SK-N-SH (cell line): ENCODE measurements around the gene CDK1. TPM values are rescaled to one million over a fixed set of nuclear protein-coding genes. Genes with fewer than 3 reads are reported as not detected.

Experiments used
- CTCF ChIA-PET: fragments of 300-600, 350-600 bp; formaldehyde crosslinking; extraction: SDS; loops from one replicate; lab custom pipeline; 2021; lab: Yijun Ruan, JAX
- POLR2A ChIA-PET: fragments of 350-600 bp; sonication (Branson Sonifier 250); formaldehyde crosslinking; extraction: SDS; loops from one replicate; lab custom pipeline; 2020; ENCODE audit warnings: antibody characterized with exemption, inconsistent platforms; lab: Yijun Ruan, JAX
- DNase-seq: peaks from one replicate; pipeline ENCODE4 v3.0.0; 2012
- H2AFZ ChIP-seq: fragments of 200-600 bp; sonication (generic); 2 replicates; pipeline ENCODE4 v1.8.1; 2016; ENCODE audit warnings: antibody characterized with exemption, mild to moderate bottlenecking, low read depth
- H3F3A ChIP-seq: fragments of 200-600 bp; sonication (generic); replicated peaks from 2 replicates; pipeline ENCODE3; 2016; ENCODE audit warnings: antibody characterized with exemption, mild to moderate bottlenecking; ENCODE audit not compliant: insufficient read depth
- H3K27ac ChIP-seq, 2 experiments: fragments of 200-500 bp in 1 of 2; fragments of 200-600 bp in 1 of 2; sonication (Bioruptor generic) in 1 of 2; sonication (generic), shearing (Covaris generic) in 1 of 2; 2 replicates each; pipeline versions ENCODE4 v1.5.1 to v1.6.1; 2014 to 2016; ENCODE audit warnings: low read depth in 2 of 2, inconsistent platforms in 1 of 2, low read length in 1 of 2, mild to moderate bottlenecking in 1 of 2, mixed read lengths in 1 of 2
- H3K27me3 ChIP-seq: fragments of 200-600 bp; sonication (generic), shearing (Covaris generic); 2 replicates; pipeline ENCODE4 v1.6.1; 2016; ENCODE audit warnings: mixed run types; ENCODE audit not compliant: insufficient read depth
- H3K36me3 ChIP-seq, 2 experiments: fragments of 200-500 bp in 1 of 2; fragments of 200-600 bp in 1 of 2; sonication (Bioruptor generic) in 1 of 2; sonication (generic) in 1 of 2; replicated peaks in 1 of 2; 2 replicates each; pipeline versions ENCODE3 to v1.5.1; 2014 to 2016; ENCODE audit warnings: low read length in 1 of 2, mild to moderate bottlenecking in 1 of 2; ENCODE audit not compliant: insufficient read depth in 2 of 2, control insufficient read depth in 1 of 2
- H3K4me1 ChIP-seq, 2 experiments: fragments of 200-500 bp in 1 of 2; fragments of 200-600 bp in 1 of 2; sonication (Bioruptor generic) in 1 of 2; sonication (generic), shearing (Covaris generic) in 1 of 2; 2 replicates each; pipeline versions ENCODE4 v1.5.1 to v1.6.1; 2014 to 2016; ENCODE audit warnings: low read depth in 1 of 2, low read length in 1 of 2, mixed run types in 1 of 2; ENCODE audit not compliant: insufficient read depth in 2 of 2, control insufficient read depth in 1 of 2
- H3K4me2 ChIP-seq: fragments of 200-600 bp; sonication (generic), shearing (Covaris generic); 2 replicates; pipeline ENCODE4 v1.6.1; 2017; ENCODE audit warnings: mixed run types
- H3K4me3 ChIP-seq, 2 experiments: fragments of 200-500 bp in 1 of 2; fragments of 200-600 bp in 1 of 2; sonication (Bioruptor generic) in 1 of 2; sonication (generic), shearing (Covaris generic) in 1 of 2; 2 replicates each; pipeline versions ENCODE4 v1.5.1 to v1.8.1; 2014 to 2016; ENCODE audit warnings: low read depth in 2 of 2, inconsistent platforms in 1 of 2, low read length in 1 of 2, mild to moderate bottlenecking in 1 of 2, mixed read lengths in 1 of 2, moderate library complexity in 1 of 2
- H3K79me2 ChIP-seq: fragments of 200-600 bp; sonication (generic); 2 replicates; pipeline ENCODE4 v1.8.1; 2017; ENCODE audit warnings: mild to moderate bottlenecking; ENCODE audit not compliant: insufficient read depth
- H3K9ac ChIP-seq: fragments of 200-600 bp; sonication (generic); 2 replicates; pipeline ENCODE4 v1.6.1; 2017; ENCODE audit warnings: mixed run types
- H3K9me2 ChIP-seq: fragments of 200-600 bp; sonication (generic); 2 replicates; pipeline ENCODE4 v1.6.1; 2017; ENCODE audit warnings: mixed run types
- H3K9me3 ChIP-seq: fragments of 200-600 bp; sonication (generic); 2 replicates; pipeline ENCODE4 v1.6.1; 2017; ENCODE audit warnings: mixed run types, mild to moderate bottlenecking, moderate library complexity
- H4K20me1 ChIP-seq: fragments of 200-600 bp; sonication (generic); 2 replicates; pipeline ENCODE4 v1.6.1; 2017; ENCODE audit warnings: mild to moderate bottlenecking, mixed run types; ENCODE audit not compliant: insufficient read depth
- EP300 ChIP-seq, 2 experiments: IDR thresholded peaks; 2 replicates each; pipeline versions ENCODE4 v1.4.0 to v1.6.1; 2012; ENCODE audit warnings: borderline replicate concordance in 1 of 2, low read depth in 1 of 2, low read length in 1 of 2
- EZH2phosphoT487 ChIP-seq: fragments of 200-600 bp; sonication (generic); IDR thresholded peaks from 2 replicates; pipeline ENCODE4 v1.6.1; 2017; ENCODE audit warnings: low read depth, mixed run types, mild to moderate bottlenecking, antibody characterized with exemption, moderate library complexity, borderline replicate concordance
- FOSL2 ChIP-seq: IDR thresholded peaks from 2 replicates; pipeline ENCODE4 v1.4.0; 2012; ENCODE audit warnings: low read depth, mild to moderate bottlenecking, moderate library complexity, borderline replicate concordance
- FOXJ3 ChIP-seq: sonication (generic); formaldehyde crosslinking; IDR thresholded peaks from 2 replicates; pipeline ENCODE4 v1.5.1; 2020; ENCODE audit warnings: mild to moderate bottlenecking, missing genetic modification reagents
- FOXM1 ChIP-seq: IDR thresholded peaks from 2 replicates; pipeline ENCODE4 v1.4.0; 2012; ENCODE audit warnings: low read depth, mild to moderate bottlenecking
- GATA2 ChIP-seq: sonication (generic); formaldehyde crosslinking; IDR thresholded peaks from 2 replicates; pipeline ENCODE4 v1.5.0; 2020; ENCODE audit warnings: mild to moderate bottlenecking, missing genetic modification reagents
- MAX ChIP-seq: IDR thresholded peaks from 2 replicates; pipeline ENCODE4 v1.4.0; 2012; ENCODE audit warnings: low read depth
- MEF2A ChIP-seq: IDR thresholded peaks from 2 replicates; pipeline ENCODE4 v1.4.0; 2012; ENCODE audit warnings: low read depth, borderline replicate concordance
- RAD21 ChIP-seq: IDR thresholded peaks from 2 replicates; pipeline ENCODE4 v1.6.1; 2012; ENCODE audit warnings: mild to moderate bottlenecking, low read length
- RCOR1 ChIP-seq: fragments of 150-350 bp; IDR thresholded peaks from 2 replicates; pipeline ENCODE4 v1.6.1; 2017; ENCODE audit warnings: antibody characterized with exemption, low read length
- RFX5 ChIP-seq: IDR thresholded peaks from 2 replicates; pipeline ENCODE4 v1.6.1; 2012; ENCODE audit warnings: mild to moderate bottlenecking, improper control_type of control experiment, low read length
- SIN3A ChIP-seq: IDR thresholded peaks from 2 replicates; pipeline ENCODE4 v1.6.1; 2012; ENCODE audit warnings: low read depth, mild to moderate bottlenecking, low read length, moderate library complexity, borderline replicate concordance
- SMC3 ChIP-seq: IDR thresholded peaks from 2 replicates; pipeline ENCODE4 v1.6.1; 2012; ENCODE audit warnings: low read depth, low read length, improper control_type of control experiment
- TCF12 ChIP-seq: IDR thresholded peaks from 2 replicates; pipeline ENCODE4 v1.4.0; 2012
- YY1 ChIP-seq: IDR thresholded peaks from 2 replicates; pipeline ENCODE4 v1.4.0; 2012; ENCODE audit warnings: low read depth, mild to moderate bottlenecking
- ZBTB33 ChIP-seq: IDR thresholded peaks from 2 replicates; pipeline ENCODE4 v1.4.0; 2012; ENCODE audit warnings: low read depth, borderline replicate concordance
- WGBS: methylation state at CpG from one replicate; pipeline ENCODE4 v1.1.6; 2017; ENCODE audit warnings: low lambda C conversion rate; 5-methylcytosine and 5-hydroxymethylcytosine counted together
- polyA plus RNA-seq, 3 experiments: library from polyadenylated mRNA; depleted of rRNA; stranded (reverse); fragments of >200 nt; gene quantifications; 2 replicates each; pipeline ENCODE4 v1.2.3, GENCODE V29; 2012
- TF ChIP-seq, protein P1 (sequence below): fragments of 150-350 bp; IDR thresholded peaks from 2 replicates; pipeline ENCODE4 v1.6.1; 2016; ENCODE audit warnings: mild to moderate bottlenecking, low read depth, low read length
- TF ChIP-seq, protein P2 (sequence below): IDR thresholded peaks from 2 replicates; pipeline ENCODE4 v1.4.0; 2012; ENCODE audit warnings: low read depth, borderline replicate concordance
- TF ChIP-seq, protein P3 (sequence below): fragments of 150-350 bp; IDR thresholded peaks from 2 replicates; pipeline ENCODE4 v1.6.1; 2017; ENCODE audit warnings: antibody characterized with exemption, low read length, low read depth, borderline replicate concordance

The CDK1 gene
- polyA plus RNA-seq, 1 of the 3 experiments (the other 2 are of a cell fraction): 20.8 TPM

- no peaks in the 10 kb centered on the region for H3K9me3 ChIP-seq
- DNase-seq: no peak
- ChIA-PET POLR2A (no interaction called here), CTCF (interaction anchor here (0.6 kb wide), 1 partner anchor 15 kb away, joined by 3 read pairs; no protein-coding TSS in a partner anchor)
- no peaks in the 10 kb centered on the region for H3K27me3 ChIP-seq
- no peak overlapping the region for H3K9ac ChIP-seq
- no peaks in the 10 kb centered on the region for H3K9me2 ChIP-seq
- H3K79me2 ChIP-seq: no peaks in the 10 kb centered on the region
- 88% methylated on average over 1 of the region's 1 CpG for WGBS
- H3K4me3 ChIP-seq: no peak overlapping the region
- H3K27ac ChIP-seq: no peak overlapping the region
- TF ChIP-seq SMC3: no peak
- no peak for TF ChIP-seq FOSL2
- no peak for TF ChIP-seq EP300 (IDR thresholded peaks at IDR 0.05; ENCODE audit: borderline replicate concordance in 1 of 2, low read depth in 1 of 2, low read length in 1 of 2)
- TF ChIP-seq EZH2phosphoT487: no peak
- no peak for TF ChIP-seq RFX5
- TF ChIP-seq, protein P1, sequence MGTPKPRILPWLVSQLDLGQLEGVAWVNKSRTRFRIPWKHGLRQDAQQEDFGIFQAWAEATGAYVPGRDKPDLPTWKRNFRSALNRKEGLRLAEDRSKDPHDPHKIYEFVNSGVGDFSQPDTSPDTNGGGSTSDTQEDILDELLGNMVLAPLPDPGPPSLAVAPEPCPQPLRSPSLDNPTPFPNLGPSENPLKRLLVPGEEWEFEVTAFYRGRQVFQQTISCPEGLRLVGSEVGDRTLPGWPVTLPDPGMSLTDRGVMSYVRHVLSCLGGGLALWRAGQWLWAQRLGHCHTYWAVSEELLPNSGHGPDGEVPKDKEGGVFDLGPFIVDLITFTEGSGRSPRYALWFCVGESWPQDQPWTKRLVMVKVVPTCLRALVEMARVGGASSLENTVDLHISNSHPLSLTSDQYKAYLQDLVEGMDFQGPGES: no peak
- TF ChIP-seq RCOR1: no peak
- no peak for TF ChIP-seq TCF12
- no peak for TF ChIP-seq SIN3A
- no peak for TF ChIP-seq ZBTB33
- TF ChIP-seq, protein P2, sequence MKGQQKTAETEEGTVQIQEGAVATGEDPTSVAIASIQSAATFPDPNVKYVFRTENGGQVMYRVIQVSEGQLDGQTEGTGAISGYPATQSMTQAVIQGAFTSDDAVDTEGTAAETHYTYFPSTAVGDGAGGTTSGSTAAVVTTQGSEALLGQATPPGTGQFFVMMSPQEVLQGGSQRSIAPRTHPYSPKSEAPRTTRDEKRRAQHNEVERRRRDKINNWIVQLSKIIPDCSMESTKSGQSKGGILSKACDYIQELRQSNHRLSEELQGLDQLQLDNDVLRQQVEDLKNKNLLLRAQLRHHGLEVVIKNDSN: no peak
- TF ChIP-seq GATA2 (CRISPR knock-in tag): no peak
- TF ChIP-seq, protein P3, sequence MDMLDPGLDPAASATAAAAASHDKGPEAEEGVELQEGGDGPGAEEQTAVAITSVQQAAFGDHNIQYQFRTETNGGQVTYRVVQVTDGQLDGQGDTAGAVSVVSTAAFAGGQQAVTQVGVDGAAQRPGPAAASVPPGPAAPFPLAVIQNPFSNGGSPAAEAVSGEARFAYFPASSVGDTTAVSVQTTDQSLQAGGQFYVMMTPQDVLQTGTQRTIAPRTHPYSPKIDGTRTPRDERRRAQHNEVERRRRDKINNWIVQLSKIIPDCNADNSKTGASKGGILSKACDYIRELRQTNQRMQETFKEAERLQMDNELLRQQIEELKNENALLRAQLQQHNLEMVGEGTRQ: no peak
- TF ChIP-seq YY1: no peak
- TF ChIP-seq MEF2A: no peak
- TF ChIP-seq RAD21: no peak
- no peak for TF ChIP-seq MAX
- TF ChIP-seq FOXJ3: no peak
- TF ChIP-seq FOXM1: no peak
- no peaks in the 10 kb centered on the region for H3K36me3 ChIP-seq
- no peak overlapping the region for H2AFZ ChIP-seq
- peaks cover 0 to 7% of the 10 kb centered on the region in 2 experiments; a peak in 2 of 4 replicates for H3K4me1 ChIP-seq
- H4K20me1 ChIP-seq: no peaks in the 10 kb centered on the region
- H3K4me2 ChIP-seq: no peak overlapping the region
- no peaks in the 10 kb centered on the region for H3F3A ChIP-seq
Observed at GRCh38 chr10:60842694-60843093, 64.4 kb downstream of the CDK1 start.

Other genes with a start within 250 kb of the CDK1 start
- gene RHOBTB1, start 165.7 kb downstream of the CDK1 start, polyA plus RNA-seq (2012; rRNA removed): 10.5 and 13.8 TPM in 2 replicates